Activated CD4-positive, alpha-beta memory T cell treated with anti-CD3 and anti-CD28 coated beads for 36 hours (primary cell): ENCODE measurements around the gene CHD5. TPM values are rescaled to one million over a fixed set of nuclear protein-coding genes. Genes with fewer than 3 reads are reported as not detected.

Experiments
- CTCF ChIA-PET: fragments of 350-600 bp; sonication (Branson Sonifier 250); formaldehyde crosslinking; loops from one replicate; lab custom pipeline; 2021; ENCODE audit warnings: antibody characterized with exemption, inconsistent platforms; lab: Charles Lee
- POLR2A ChIA-PET: fragments of 350-600 bp; sonication (Branson Sonifier 250); formaldehyde crosslinking; loops from one replicate; lab custom pipeline; 2021; ENCODE audit warnings: antibody characterized with exemption; lab: Charles Lee
- DNase-seq: peaks from one replicate; pipeline ENCODE4 v3.0.0-alpha.2; 2020
- H3K27ac Mint-ChIP-seq: one replicate; pipeline ENCODE4 v1.8.0; 2021; ENCODE audit warnings: mixed read lengths
- H3K27me3 Mint-ChIP-seq: one replicate; pipeline ENCODE4 v1.8.0; 2021; ENCODE audit warnings: mixed read lengths
- H3K36me3 Mint-ChIP-seq: one replicate; pipeline ENCODE4 v1.8.0; 2021; ENCODE audit warnings: mixed read lengths
- H3K4me1 Mint-ChIP-seq: one replicate; pipeline ENCODE4 v1.8.0; 2021; ENCODE audit warnings: low read depth, mixed read lengths
- H3K4me3 Mint-ChIP-seq: one replicate; pipeline ENCODE4 v1.8.0; 2021; ENCODE audit warnings: mild to moderate bottlenecking, mixed read lengths
- H3K9me3 Mint-ChIP-seq: one replicate; pipeline ENCODE4 v1.8.0; 2021; ENCODE audit warnings: mixed read lengths
- intact Hi-C: fragments of 100-400 bp; cut with micrococcal nuclease; formaldehyde crosslinking; loops from one replicate; pipeline ENCODE4 v1.15.1; 2023
- total RNA-seq, 2 experiments: library from RNA; stranded (reverse); gene quantifications; one replicate each; pipeline ENCODE4 v1.2.3, GENCODE V29; 2021

Gene CHD5
- total RNA-seq, 2 experiments from 2014 or later, result 0.38 to 0.51 TPM

- ChIA-PET POLR2A (no interaction called here), CTCF (interaction anchor here (0.6 kb wide), 1 partner anchor 298 kb away, joined by 4 read pairs; no protein-coding TSS in a partner anchor)
- intact Hi-C loops, result no loop called here
- Mint-ChIP-seq H3K9me3 (no peaks in the 10 kb centered on the region), H3K27me3 (peaks cover 6% of the 10 kb centered on the region), H3K4me3 (no peak overlapping the region), H3K4me1 (no peaks in the 10 kb centered on the region), H3K36me3 (no peaks in the 10 kb centered on the region), H3K27ac (no peak overlapping the region)
- no peak for DNase-seq
These were observed 69.8 kb downstream of the CHD5 start for GRCh38 chr1:6110326-6110725.

DNA sequence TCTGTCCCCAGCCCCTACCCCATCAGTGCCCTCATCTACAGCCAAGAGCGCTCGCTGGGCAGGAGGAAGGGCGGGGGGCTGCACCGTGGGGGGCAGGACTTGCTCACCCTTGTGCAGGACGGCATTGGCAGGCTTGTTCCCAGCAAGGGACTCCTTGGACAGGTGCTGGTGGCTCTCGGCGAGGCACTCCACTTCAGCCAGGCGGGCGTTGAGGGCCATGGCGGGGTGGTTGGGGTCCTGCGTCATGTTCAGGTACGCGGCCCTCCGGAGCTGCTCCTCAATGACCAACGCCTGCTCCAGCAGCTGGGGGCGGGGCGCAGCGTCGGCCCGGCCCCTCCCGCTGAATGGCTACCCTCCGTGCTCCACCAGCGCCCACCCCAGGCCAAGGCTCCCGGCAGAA is 70.4 kb downstream of the CHD5 start:
- DNase-seq, result no peak
- Mint-ChIP-seq H3K27me3 (peaks cover 6% of the 10 kb centered on the region), H3K36me3 (no peaks in the 10 kb centered on the region), H3K9me3 (no peaks in the 10 kb centered on the region), H3K27ac (no peak overlapping the region), H3K4me1 (no peaks in the 10 kb centered on the region), H3K4me3 (no peak overlapping the region)
- ChIA-PET CTCF (interaction anchor here (0.6 kb wide), 1 partner anchor 298 kb away, joined by 4 read pairs; no protein-coding TSS in a partner anchor), POLR2A (no interaction called here)
- intact Hi-C loops, result loop anchor here (2.0 kb wide), 1 partner anchor 135 kb away; the partner anchor contains the start of gene HES3

DNA sequence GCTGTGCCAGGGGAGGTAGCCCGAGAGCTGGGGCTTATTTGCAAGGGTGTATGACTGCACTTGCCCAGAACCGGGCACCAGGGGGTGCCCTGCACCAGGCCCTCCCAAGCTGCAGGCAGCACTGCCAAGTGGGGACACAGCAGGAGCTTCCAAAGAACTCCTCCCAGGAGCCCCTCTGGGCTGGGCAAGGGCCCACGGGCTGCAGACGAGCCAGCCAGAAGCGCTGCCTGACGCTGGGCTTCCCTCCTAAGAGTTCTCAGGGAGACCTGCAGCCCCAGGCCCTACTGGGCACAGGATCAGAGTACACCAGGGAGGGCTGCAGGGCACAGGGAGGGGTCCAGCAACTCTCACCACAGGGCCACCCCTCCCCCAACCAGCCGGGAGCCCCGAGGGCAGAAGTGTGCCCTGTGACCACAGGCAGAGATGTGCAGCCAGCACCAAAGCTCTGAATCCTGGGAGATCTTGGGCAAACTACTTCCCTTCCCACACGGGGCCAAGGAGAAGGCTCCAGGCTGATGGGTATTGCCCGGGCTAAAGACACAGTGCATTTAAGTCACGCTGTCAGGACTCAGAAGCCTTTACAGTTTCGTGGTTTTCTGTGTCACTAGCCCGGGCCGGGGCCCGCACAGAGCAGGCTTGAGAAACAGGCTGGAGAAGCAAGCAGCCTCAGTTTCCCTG is 71.0 kb downstream of the CHD5 start:
- no peaks in the 10 kb centered on the region for H3K9me3 Mint-ChIP-seq
- intact Hi-C loops, result loop anchor here (2.0 kb wide), 1 partner anchor 136 kb away; the partner anchor contains the start of gene HES3
- H3K27ac Mint-ChIP-seq, result no peak overlapping the region
- no peaks in the 10 kb centered on the region for H3K36me3 Mint-ChIP-seq
- CTCF ChIA-PET, result interaction anchor here (1.0 to 1.1 kb wide), 7 partner anchors 62 to 137 kb away, joined by 3 to 8 read pairs (median 4); partner anchors contain the start of gene ICMT
- no peaks in the 10 kb centered on the region for H3K4me1 Mint-ChIP-seq
- POLR2A ChIA-PET, result interaction anchor here (0.6 kb wide), 1 partner anchor 30 kb away, joined by 3 read pairs; no protein-coding TSS in a partner anchor
- peak; percentile 64 for DNase-seq
- H3K27me3 Mint-ChIP-seq, result peaks cover 6% of the 10 kb centered on the region
- H3K4me3 Mint-ChIP-seq, result no peak overlapping the region

- ChIA-PET CTCF (interaction anchor here (1.0 to 1.1 kb wide), 7 partner anchors 63 to 138 kb away, joined by 3 to 8 read pairs (median 4); partner anchors contain the start of gene ICMT), POLR2A (no interaction called here)
- no peaks in the 10 kb centered on the region for H3K36me3 Mint-ChIP-seq
- no peak for DNase-seq
- H3K27me3 Mint-ChIP-seq, result peaks cover 6% of the 10 kb centered on the region
- no peak overlapping the region for H3K27ac Mint-ChIP-seq
- H3K4me3 Mint-ChIP-seq, result no peak overlapping the region
- H3K9me3 Mint-ChIP-seq, result no peaks in the 10 kb centered on the region
- H3K4me1 Mint-ChIP-seq, result no peaks in the 10 kb centered on the region
- intact Hi-C loops, result loop anchor here (2.0 kb wide), 1 partner anchor 136 kb away; the partner anchor contains the start of gene HES3
These were observed 71.6 kb downstream of the CHD5 start for GRCh38 chr1:6108476-6108875.

- ChIA-PET CTCF (no interaction called here), POLR2A (no interaction called here)
- no peaks in the 10 kb centered on the region for H3K4me1 Mint-ChIP-seq
- H3K4me3 Mint-ChIP-seq, result no peak overlapping the region
- H3K27ac Mint-ChIP-seq, result no peak overlapping the region
- peaks cover 6% of the 10 kb centered on the region for H3K27me3 Mint-ChIP-seq
- no peaks in the 10 kb centered on the region for H3K36me3 Mint-ChIP-seq
- H3K9me3 Mint-ChIP-seq, result no peaks in the 10 kb centered on the region
- intact Hi-C loops, result loop anchor here (2.0 kb wide), 1 partner anchor 137 kb away; the partner anchor contains the start of gene HES3
- no peak for DNase-seq
These were observed 72.4 kb downstream of the CHD5 start for GRCh38 chr1:6107409-6108356.

- DNase-seq, result no peak
- Mint-ChIP-seq H3K9me3 (no peaks in the 10 kb centered on the region), H3K27ac (no peak overlapping the region), H3K36me3 (no peaks in the 10 kb centered on the region), H3K4me1 (no peaks in the 10 kb centered on the region), H3K4me3 (no peak overlapping the region), H3K27me3 (peaks cover 6% of the 10 kb centered on the region)
- ChIA-PET POLR2A (no interaction called here), CTCF (no interaction called here)
- intact Hi-C loops, result no loop called here
These were observed 73.1 kb downstream of the CHD5 start for GRCh38 chr1:6106977-6107376.

- intact Hi-C loops, result no loop called here
- CTCF ChIA-PET, result no interaction called here
These were observed 73.8 kb downstream of the CHD5 start for GRCh38 chr1:6106321-6106731.

GRCh38 chr1:6105763-6106162 is 74.4 kb downstream of the CHD5 start:
- Mint-ChIP-seq H3K4me1 (no peaks in the 10 kb centered on the region), H3K36me3 (no peaks in the 10 kb centered on the region), H3K9me3 (no peaks in the 10 kb centered on the region), H3K4me3 (no peak overlapping the region), H3K27ac (no peak overlapping the region), H3K27me3 (peaks cover 6% of the 10 kb centered on the region)
- ChIA-PET CTCF (no interaction called here), POLR2A (no interaction called here)
- intact Hi-C loops, result no loop called here
- DNase-seq, result no peak

More at GRCh38 chr1:6106321-6106731, 73.8 kb downstream of the CHD5 start:
- no peak for DNase-seq
- H3K4me3 Mint-ChIP-seq, result no peak overlapping the region
- no peaks in the 10 kb centered on the region for H3K9me3 Mint-ChIP-seq
- no peaks in the 10 kb centered on the region for H3K4me1 Mint-ChIP-seq
- H3K27ac Mint-ChIP-seq, result no peak overlapping the region
- POLR2A ChIA-PET, result no interaction called here
- H3K36me3 Mint-ChIP-seq, result no peaks in the 10 kb centered on the region
- peaks cover 6% of the 10 kb centered on the region for H3K27me3 Mint-ChIP-seq

DNA sequence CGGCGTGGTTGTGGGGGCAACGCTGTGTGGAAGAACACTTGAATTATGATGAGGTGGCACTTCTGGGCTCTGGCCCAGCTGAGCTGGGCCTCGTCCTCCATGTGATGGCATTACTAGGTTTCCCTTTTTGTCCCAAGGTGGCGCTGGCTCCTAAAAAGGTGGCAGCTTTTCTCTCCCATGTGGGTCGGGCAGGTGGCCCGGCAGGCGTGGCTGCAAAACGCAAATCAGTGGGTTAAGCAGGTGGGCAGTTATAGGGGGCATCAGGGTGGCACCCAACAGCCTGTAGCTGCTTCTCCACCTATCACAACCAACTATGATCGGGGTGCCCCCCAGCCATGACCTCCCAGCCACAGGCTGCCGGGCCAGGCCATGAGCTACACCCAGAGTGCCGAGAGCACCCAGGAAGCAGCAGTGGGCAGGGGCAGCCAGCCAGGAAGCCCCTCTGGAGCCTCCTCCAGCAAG is 74.9 kb downstream of the CHD5 start:
- POLR2A ChIA-PET, result no interaction called here
- Mint-ChIP-seq H3K36me3 (no peaks in the 10 kb centered on the region), H3K4me1 (no peaks in the 10 kb centered on the region), H3K4me3 (no peak overlapping the region), H3K27me3 (peaks cover 6% of the 10 kb centered on the region), H3K27ac (no peak overlapping the region), H3K9me3 (no peaks in the 10 kb centered on the region)
- DNase-seq, result no peak
- intact Hi-C loops, result no loop called here
- CTCF ChIA-PET, result no interaction called here

GRCh38 chr1:6104631-6105030 is 75.5 kb downstream of the CHD5 start:
- intact Hi-C loops, result no loop called here
- H3K4me3 Mint-ChIP-seq, result no peak overlapping the region
- no peak overlapping the region for H3K27ac Mint-ChIP-seq
- no peak for DNase-seq
- H3K4me1 Mint-ChIP-seq, result no peaks in the 10 kb centered on the region
- no peaks in the 10 kb centered on the region for H3K36me3 Mint-ChIP-seq
- peaks cover 6% of the 10 kb centered on the region for H3K27me3 Mint-ChIP-seq
- H3K9me3 Mint-ChIP-seq, result no peaks in the 10 kb centered on the region
- CTCF ChIA-PET, result no interaction called here
- POLR2A ChIA-PET, result no interaction called here

- intact Hi-C loops, result no loop called here
- no peaks in the 10 kb centered on the region for H3K4me1 Mint-ChIP-seq
- H3K9me3 Mint-ChIP-seq, result no peaks in the 10 kb centered on the region
- peaks cover 6% of the 10 kb centered on the region for H3K27me3 Mint-ChIP-seq
- no peak for DNase-seq
- H3K4me3 Mint-ChIP-seq, result no peak overlapping the region
- no peak overlapping the region for H3K27ac Mint-ChIP-seq
- POLR2A ChIA-PET, result no interaction called here
- no peaks in the 10 kb centered on the region for H3K36me3 Mint-ChIP-seq
- CTCF ChIA-PET, result no interaction called here
These were observed 76.1 kb downstream of the CHD5 start for GRCh38 chr1:6103854-6104530.
